ENCODE measurements around the gene LMAN2L. TPM values are rescaled to one million over a fixed set of nuclear protein-coding genes. Genes with fewer than 3 reads are reported as not detected.

LMAN2L gene
- total and polyA plus RNA-seq, 2 of the 8 experiments (the other 6 are each of a cell fraction or from before 2014, with no cell fraction given) = 14.3 to 17.6 TPM

- H4K5ac ChIP-seq (ENCODE audit: insufficient read length, low read depth, low read length) = no peak overlapping the region
- H3K27me3 ChIP-seq (replicated peaks in 1 of 4; ENCODE audit: control insufficient read depth in 3 of 4, extremely low read depth in 1 of 4, insufficient read depth in 3 of 4, low read length in 3 of 4) = no peaks in the 10 kb centered on the region
- H3K14ac ChIP-seq (ENCODE audit: insufficient read length) = no peak overlapping the region
- no peak overlapping the region for H4K8ac ChIP-seq (ENCODE audit: extremely low read depth, insufficient read depth, low read length)
- H3K36me3 ChIP-seq (ENCODE audit: control insufficient read depth in 2 of 4, insufficient read depth in 4 of 4, low read length in 3 of 4) = peaks cover 9 to 14% (median 13%) of the 10 kb centered on the region in 4 experiments; a peak in 7 of 8 replicates
- no peak overlapping the region for H2BK120ac ChIP-seq (replicated peaks; ENCODE audit: low read depth, low read length)
- ChIA-PET POLR2A (ENCODE audit: partially characterized antibody) (interaction anchor here (0.9 to 1.8 kb wide), 4 partner anchors 9 to 82 kb away, joined by 3 to 4 read pairs (median 3); no protein-coding TSS in a partner anchor), CTCF (ENCODE audit: partially characterized antibody) (interaction anchor here (1.2 to 1.6 kb wide), 2 partner anchors 61 to 155 kb away, joined by 4 to 6 read pairs; partner anchors contain the start of gene ANKRD39)
- no peak overlapping the region for H3K18ac ChIP-seq (ENCODE audit: extremely low read depth, low read length)
- no peak overlapping the region for H3K27ac ChIP-seq (ENCODE audit: low read depth, low read length)
- H4K91ac ChIP-seq (replicated peaks; ENCODE audit: insufficient read length, low read length) = no peak overlapping the region
- no peaks in the 10 kb centered on the region for H3K4me1 ChIP-seq (replicated peaks in 1 of 4; ENCODE audit: control insufficient read depth in 3 of 4, insufficient read depth in 4 of 4, low read length in 3 of 4)
- H2BK5ac ChIP-seq (ENCODE audit: low read depth, low read length) = no peak overlapping the region
- H3K4me3 ChIP-seq (ENCODE audit: extremely low read depth in 1 of 4, insufficient read depth in 2 of 4, low read depth in 3 of 4, low read length in 4 of 4) = no peak overlapping the region
- no peak overlapping the region for H3K9ac ChIP-seq (replicated peaks in 1 of 4; ENCODE audit: extremely low read depth in 1 of 4, low read depth in 3 of 4, low read length in 3 of 4)
- no peak overlapping the region for H2BK20ac ChIP-seq (ENCODE audit: low read length)
- H3K4me2 ChIP-seq (ENCODE audit: insufficient read depth in 1 of 2, low read depth in 2 of 2, low read length in 2 of 2) = no peak overlapping the region
- peak overlapping the region; percentile 2 for H3K56ac ChIP-seq (replicated peaks; ENCODE audit: insufficient read length, low read depth, low read length)
- DNase-seq (ENCODE audit: low read depth in 1 of 2, low spot score in 2 of 2) (no peak), FAIRE-seq (no peak)
- WGBS, 2 experiments (ENCODE audit: extremely low coverage in 1 of 2, insufficient coverage in 1 of 2, insufficient read length in 1 of 2, insufficient replicate concordance in 2 of 2, low coverage in 1 of 2, low lambda C conversion rate in 2 of 2, missing lambda C conversion rate in 1 of 2) = 88% methylated on average over 17 of the region's 17 CpGs; no CpG with 5 or more reads in 1 of the 2 experiments
- no peak overlapping the region for H3K4ac ChIP-seq (replicated peaks; ENCODE audit: insufficient read length, low read depth, low read length)
- H3K79me1 ChIP-seq (ENCODE audit: low read depth, low read length) = no peaks in the 10 kb centered on the region
- no peaks in the 10 kb centered on the region for H3K9me3 ChIP-seq (ENCODE audit: insufficient read depth in 2 of 2, low read depth in 1 of 2, low read length in 1 of 2)
- no peak overlapping the region for H2BK15ac ChIP-seq (ENCODE audit: low read length)
- H3K23me2 ChIP-seq (ENCODE audit: low read depth, low read length) = no peaks in the 10 kb centered on the region
- no peak overlapping the region for H3K23ac ChIP-seq (ENCODE audit: insufficient read length)
- no peak overlapping the region for H2AK5ac ChIP-seq (ENCODE audit: low read depth, low read length)
- H4K20me1 ChIP-seq (replicated peaks in 1 of 2; ENCODE audit: control insufficient read depth in 1 of 2, insufficient read depth in 2 of 2, low read length in 2 of 2) = no peaks in the 10 kb centered on the region
- no peak overlapping the region for H2BK12ac ChIP-seq (ENCODE audit: low read depth, low read length)
- no peaks in the 10 kb centered on the region for H3K79me2 ChIP-seq (ENCODE audit: control insufficient read depth in 1 of 2, insufficient read depth in 2 of 2, low read length in 2 of 2)
- TF ChIP-seq KDM5A (IDR thresholded peaks at IDR 0.05; ENCODE audit: low read length) = no peak
- TF ChIP-seq CBX5 (IDR thresholded peaks at IDR 0.05; ENCODE audit: low read depth, low read length) = no peak
- no peak for TF ChIP-seq MAX (IDR thresholded peaks at IDR 0.05)
- no peak for TF ChIP-seq GABPA (IDR thresholded peaks at IDR 0.05; ENCODE audit: borderline replicate concordance, insufficient read depth, low read length)
- no peak for TF ChIP-seq ATF2 (IDR thresholded peaks at IDR 0.05; ENCODE audit: low read length)
- no peak for TF ChIP-seq MAFK (IDR thresholded peaks at IDR 0.05; ENCODE audit: low read depth, low read length)
- no peak overlapping the region for H2AFZ ChIP-seq (ENCODE audit: low read length)
Measured at GRCh38 chr2:96702098-96702785, 37.6 kb downstream of the LMAN2L start.

All from H1 (cell line).